Activated CD4-positive, alpha-beta T cell treated with anti-CD3 and anti-CD28 coated beads, Interleukin-2, amount 50 U/mL, for 24 hours (primary cell): ENCODE results near the gene SDF2.
A peak's percentile ranks its signal among the peaks of the same experiment; 100 is the strongest.
"Not testable (repeated sequence)": the region's sequence is repeated elsewhere in the genome, so short reads cannot be mapped to it uniquely, and the experiment has no call there.

Experiments used
- DNase-seq, 2 donors: peaks; one replicate each; pipeline ENCODE4 v3.0.0-alpha.2; 2020; ENCODE audit warnings: low read depth in 1 of 2, low spot score in 1 of 2

The SDF2 gene

GRCh38 chr17:28635506-28635905, 26.2 kb downstream of the SDF2 start:
- DNase-seq, result no peak

- DNase-seq, result no peak
Measured at GRCh38 chr17:28634206-28634865, 27.4 kb downstream of the SDF2 start.

- no peak for DNase-seq
Measured at GRCh38 chr17:28626818-28627217, 34.9 kb downstream of the SDF2 start.

- DNase-seq, result no peak
Measured at GRCh38 chr17:28624148-28624547, 37.6 kb downstream of the SDF2 start.

- DNase-seq, result no peak
Measured at GRCh38 chr17:28623696-28624095, 38.0 kb downstream of the SDF2 start.

- no peak for DNase-seq
Measured at GRCh38 chr17:28622186-28622585, 39.5 kb downstream of the SDF2 start.

GRCh38 chr17:28620010-28620409, 41.7 kb downstream of the SDF2 start:
- no peak for DNase-seq

- no peak for DNase-seq
Measured at GRCh38 chr17:28618464-28618863, 43.2 kb downstream of the SDF2 start.

- no peak for DNase-seq
Measured at GRCh38 chr17:28616281-28616680, 45.4 kb downstream of the SDF2 start.

GRCh38 chr17:28615260-28615940, 46.3 kb downstream of the SDF2 start:
- DNase-seq, result no peak

- no peak for DNase-seq
Measured at GRCh38 chr17:28613931-28614381, 47.8 kb downstream of the SDF2 start, which contains the start of gene RSKR. Gene RSKR (minus strand): TSS chr17:28614185. CDS start chr17:28614161, 24 bp downstream.

- DNase-seq, result peak in 1 of 2 donors; percentile 26
Measured at GRCh38 chr17:28612936-28613872, 48.5 kb downstream of the SDF2 start.

GRCh38 chr17:28612531-28612930, 49.2 kb downstream of the SDF2 start:
- DNase-seq, result no peak

GRCh38 chr17:28610376-28610775, 51.3 kb downstream of the SDF2 start:
- DNase-seq, result no peak

- not testable (repeated sequence) for DNase-seq
Measured at GRCh38 chr17:28604031-28604430, 57.7 kb downstream of the SDF2 start.

GRCh38 chr17:28599311-28600184, 62.2 kb downstream of the SDF2 start:
- peak; percentile 47 to 61 for DNase-seq

GRCh38 chr17:28598799-28599310, 62.9 kb downstream of the SDF2 start, which contains the start of gene SPAG5:
Gene SPAG5 (minus strand): TSS chr17:28599025. CDS start chr17:28598946, 79 bp downstream.
- peak; percentile 88 to 89 for DNase-seq

- no peak for DNase-seq
Measured at GRCh38 chr17:28598389-28598788, 63.3 kb downstream of the SDF2 start.
